ENCODE data around the gene KHNYN.

KHNYN gene

DNA sequence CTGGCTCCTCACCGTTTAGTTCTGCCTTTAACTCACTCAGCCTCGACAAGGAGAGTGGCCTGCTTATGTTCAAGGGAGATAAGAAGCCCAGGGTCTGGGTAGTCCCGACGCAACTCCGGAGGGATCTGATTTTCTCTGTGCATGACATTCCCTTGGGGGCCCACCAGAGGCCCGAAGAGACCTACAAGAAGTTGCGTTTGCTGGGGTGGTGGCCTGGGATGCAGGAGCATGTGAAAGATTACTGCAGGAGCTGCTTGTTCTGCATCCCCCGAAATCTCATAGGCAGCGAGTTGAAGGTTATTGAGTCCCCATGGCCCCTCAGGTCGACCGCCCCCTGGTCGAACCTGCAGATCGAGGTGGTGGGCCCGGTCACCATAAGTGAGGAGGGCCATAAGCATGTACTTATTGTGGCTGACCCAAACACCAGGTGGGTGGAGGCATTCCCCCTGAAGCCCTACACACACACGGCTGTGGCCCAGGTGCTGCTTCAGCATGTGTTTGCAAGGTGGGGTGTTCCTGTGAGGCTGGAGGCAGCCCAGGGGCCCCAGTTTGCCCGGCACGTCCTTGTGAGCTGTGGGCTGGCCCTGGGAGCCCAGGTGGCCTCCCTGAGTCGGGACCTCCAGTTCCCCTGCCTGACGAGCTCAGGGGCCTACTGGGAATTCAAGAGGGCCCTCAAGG lies 13.4 kb upstream of the KHNYN start:
- no peak for DNase-seq (ENCODE audit: low read depth)
- H3K4me3 ChIP-seq (ENCODE audit: low read length): no peak overlapping the region
- TF ChIP-seq, protein P1, sequence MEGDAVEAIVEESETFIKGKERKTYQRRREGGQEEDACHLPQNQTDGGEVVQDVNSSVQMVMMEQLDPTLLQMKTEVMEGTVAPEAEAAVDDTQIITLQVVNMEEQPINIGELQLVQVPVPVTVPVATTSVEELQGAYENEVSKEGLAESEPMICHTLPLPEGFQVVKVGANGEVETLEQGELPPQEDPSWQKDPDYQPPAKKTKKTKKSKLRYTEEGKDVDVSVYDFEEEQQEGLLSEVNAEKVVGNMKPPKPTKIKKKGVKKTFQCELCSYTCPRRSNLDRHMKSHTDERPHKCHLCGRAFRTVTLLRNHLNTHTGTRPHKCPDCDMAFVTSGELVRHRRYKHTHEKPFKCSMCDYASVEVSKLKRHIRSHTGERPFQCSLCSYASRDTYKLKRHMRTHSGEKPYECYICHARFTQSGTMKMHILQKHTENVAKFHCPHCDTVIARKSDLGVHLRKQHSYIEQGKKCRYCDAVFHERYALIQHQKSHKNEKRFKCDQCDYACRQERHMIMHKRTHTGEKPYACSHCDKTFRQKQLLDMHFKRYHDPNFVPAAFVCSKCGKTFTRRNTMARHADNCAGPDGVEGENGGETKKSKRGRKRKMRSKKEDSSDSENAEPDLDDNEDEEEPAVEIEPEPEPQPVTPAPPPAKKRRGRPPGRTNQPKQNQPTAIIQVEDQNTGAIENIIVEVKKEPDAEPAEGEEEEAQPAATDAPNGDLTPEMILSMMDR (IDR thresholded peaks at IDR 0.05; ENCODE audit: insufficient read depth, low read depth, low read length, missing control alignments): no peak

DNA sequence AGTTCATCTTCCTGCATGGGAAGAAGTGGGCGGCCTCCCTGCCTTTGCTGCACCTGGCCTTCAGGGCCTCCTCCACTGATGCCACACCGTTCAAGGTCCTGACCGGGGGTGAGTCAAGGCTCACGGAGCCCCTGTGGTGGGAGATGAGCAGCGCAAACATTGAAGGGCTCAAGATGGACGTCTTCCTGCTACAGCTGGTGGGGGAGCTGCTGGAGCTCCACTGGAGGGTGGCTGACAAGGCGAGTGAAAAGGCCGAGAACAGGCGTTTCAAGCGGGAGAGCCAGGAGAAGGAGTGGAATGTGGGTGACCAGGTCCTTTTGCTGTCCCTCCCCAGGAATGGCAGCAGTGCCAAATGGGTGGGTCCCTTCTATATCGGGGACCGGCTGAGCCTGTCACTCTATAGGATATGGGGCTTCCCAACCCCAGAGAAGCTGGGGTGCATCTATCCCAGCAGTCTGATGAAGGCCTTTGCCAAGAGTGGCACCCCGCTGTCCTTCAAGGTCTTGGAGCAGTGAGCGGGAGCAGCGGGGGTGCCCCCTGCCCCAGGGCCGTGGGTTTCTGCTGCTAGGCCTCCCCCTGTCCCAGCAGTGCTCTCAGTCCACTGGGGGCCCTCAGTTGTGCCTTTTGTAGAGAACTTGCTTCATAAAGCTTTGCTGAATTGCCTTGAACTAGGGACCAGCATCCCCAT lies 12.7 kb upstream of the KHNYN start:
- H3K4me3 ChIP-seq (ENCODE audit: low read length): no peak overlapping the region
- TF ChIP-seq, protein P1 (IDR thresholded peaks at IDR 0.05; ENCODE audit: insufficient read depth, low read depth, low read length, missing control alignments): no peak
- no peak for DNase-seq (ENCODE audit: low read depth)

DNA sequence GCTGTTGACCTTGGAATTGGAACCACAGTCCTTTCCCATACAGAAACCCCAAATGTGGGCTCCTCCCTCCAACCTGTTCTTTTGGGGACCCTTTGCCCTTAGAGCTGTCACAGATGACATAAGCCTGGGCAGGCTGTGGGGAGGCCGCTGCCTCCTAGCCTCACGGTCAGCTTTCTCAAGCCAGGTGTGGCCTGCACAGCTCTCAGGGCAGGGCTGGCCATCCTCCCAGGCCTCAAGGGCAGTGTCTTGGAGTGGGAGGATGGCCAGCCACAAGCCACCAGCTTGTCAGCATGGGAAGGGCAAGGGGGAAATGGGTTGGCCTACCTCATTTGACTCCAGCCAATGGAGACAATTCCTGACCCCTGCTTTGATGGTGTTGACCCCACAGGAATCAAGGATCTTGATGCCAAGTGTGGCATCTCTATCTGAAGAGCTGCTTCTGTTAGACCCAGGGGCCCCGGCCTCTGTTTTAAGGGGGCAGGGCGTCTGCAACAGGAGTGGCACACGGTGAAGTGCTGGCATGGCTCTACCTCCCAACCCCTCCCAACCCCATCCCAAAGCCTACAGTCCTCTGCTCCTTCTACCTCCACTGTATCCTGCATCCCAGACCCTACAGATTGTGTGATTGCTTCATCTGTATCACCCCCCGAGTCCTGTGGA lies 11.8 kb upstream of the KHNYN start:
- H3K4me3 ChIP-seq (ENCODE audit: low read length): no peak overlapping the region
- TF ChIP-seq, protein P1 (IDR thresholded peaks at IDR 0.05; ENCODE audit: insufficient read depth, low read depth, low read length, missing control alignments): no peak
- no peak for DNase-seq (ENCODE audit: low read depth)

DNA sequence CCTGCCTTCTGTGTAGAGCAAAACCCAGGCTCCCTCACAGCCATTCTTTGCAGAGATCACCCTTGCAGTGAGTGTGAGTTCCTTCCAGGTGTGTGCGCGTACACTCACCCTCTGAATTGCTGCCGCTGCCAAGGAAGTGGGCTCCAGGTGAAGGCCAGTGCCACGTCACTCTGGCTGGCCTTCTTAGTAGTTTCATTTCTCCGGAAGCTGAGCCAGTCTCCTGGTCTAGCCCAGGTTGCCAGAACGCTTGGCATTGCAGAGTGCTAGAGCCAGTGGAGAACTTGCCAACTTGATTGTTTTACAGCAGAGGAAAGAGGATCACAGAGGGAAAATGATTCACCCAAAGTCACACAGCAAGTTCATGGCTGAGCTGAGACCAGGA lies 11.3 kb upstream of the KHNYN start:
- H3K4me3 ChIP-seq (ENCODE audit: low read length): no peak overlapping the region
- peak; percentile 86 for DNase-seq (ENCODE audit: low read depth)
- TF ChIP-seq, protein P1 (IDR thresholded peaks at IDR 0.05; ENCODE audit: insufficient read depth, low read depth, low read length, missing control alignments): no peak

DNA sequence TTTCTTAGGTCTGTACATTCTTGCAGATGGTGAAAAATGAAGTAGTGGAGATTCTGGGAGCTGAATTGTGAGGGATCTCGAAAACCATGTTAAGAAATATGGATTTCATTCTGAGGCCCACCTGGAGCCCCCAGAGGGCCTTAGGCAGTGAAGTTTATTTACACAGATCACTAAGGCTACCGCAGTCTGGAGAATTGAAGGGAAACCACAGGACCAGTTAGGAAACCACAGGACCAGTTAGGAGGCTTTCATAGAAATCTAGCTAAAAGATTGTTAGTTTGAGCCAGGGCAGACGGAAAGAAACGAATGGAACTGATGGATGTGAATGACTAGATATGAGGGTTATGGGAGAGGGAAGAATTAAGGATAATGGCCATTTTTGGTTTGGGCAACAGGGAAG lies 7.5 kb upstream of the KHNYN start:
- no peak overlapping the region for H3K4me3 ChIP-seq (ENCODE audit: low read length)
- TF ChIP-seq, protein P1 (IDR thresholded peaks at IDR 0.05; ENCODE audit: insufficient read depth, low read depth, low read length, missing control alignments): no peak
- no peak for DNase-seq (ENCODE audit: low read depth)

DNA sequence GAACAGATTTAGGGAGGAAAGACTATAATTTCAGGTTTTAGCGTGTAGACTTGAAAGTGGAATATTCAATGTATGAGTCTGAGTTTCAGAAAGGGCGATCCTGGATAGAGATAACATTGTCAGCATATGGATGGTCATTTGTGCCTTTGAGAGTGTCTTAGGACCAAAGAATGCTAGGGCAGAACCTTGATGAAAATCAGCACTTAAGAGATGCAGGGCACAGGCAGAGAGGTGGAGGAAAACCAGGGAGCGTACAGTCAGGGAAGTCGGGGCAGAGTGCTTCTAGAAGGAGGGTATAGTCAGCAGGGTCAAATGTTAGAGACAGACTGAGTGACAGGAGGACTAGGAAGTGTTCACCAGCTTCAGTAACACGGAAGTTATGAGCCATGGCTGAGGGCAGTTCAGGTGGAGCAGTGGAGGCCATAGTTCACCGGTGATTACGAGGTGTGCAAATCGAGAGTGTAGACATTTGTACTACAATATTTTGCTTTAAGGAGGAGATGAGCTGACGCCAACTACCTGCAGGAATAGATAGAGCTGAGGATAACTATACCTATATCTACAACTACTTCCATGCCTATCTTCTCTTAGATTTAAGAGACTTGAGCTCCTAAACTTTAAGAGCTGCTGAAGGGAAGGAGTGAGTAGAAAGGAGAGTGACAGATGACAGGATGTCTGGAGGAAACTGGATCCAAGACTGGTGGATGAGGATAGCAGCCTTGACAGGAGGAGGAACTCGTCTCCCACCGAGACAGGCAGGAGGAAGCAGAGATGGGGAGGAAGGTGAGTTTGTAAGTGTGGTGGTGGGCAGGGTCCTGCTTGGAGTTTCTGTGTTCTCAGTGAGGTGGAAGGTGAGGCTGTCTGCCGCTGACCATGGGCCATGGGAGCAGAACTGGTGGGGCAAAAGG lies 6.8 kb upstream of the KHNYN start:
- TF ChIP-seq, protein P1 (IDR thresholded peaks at IDR 0.05; ENCODE audit: insufficient read depth, low read depth, low read length, missing control alignments): no peak
- no peak for DNase-seq (ENCODE audit: low read depth)
- H3K4me3 ChIP-seq (ENCODE audit: low read length): no peak overlapping the region
